HUES64 (cell line): Measurements from ENCODE around the gene ATP10B.

Experiments
- H3K27ac ChIP-seq: 2 replicates; pipeline ENCODE4 v1.7.0; 2013; ENCODE audit warnings: low read depth, low read length, inconsistent platforms
- H3K27me3 ChIP-seq: 2 replicates; pipeline ENCODE4 v1.6.1; 2013; ENCODE audit warnings: mild to moderate bottlenecking, low read length; ENCODE audit not compliant: insufficient read depth
- H3K36me3 ChIP-seq: 2 replicates; pipeline ENCODE4 v1.6.1; 2013; ENCODE audit warnings: mild to moderate bottlenecking, low read length; ENCODE audit not compliant: insufficient read depth
- H3K4me1 ChIP-seq: 2 replicates; pipeline ENCODE4 v1.6.1; 2013; ENCODE audit warnings: mild to moderate bottlenecking, low read length, moderate library complexity; ENCODE audit not compliant: insufficient read depth
- H3K4me3 ChIP-seq: 2 replicates; pipeline ENCODE4 v1.5.1; 2013; ENCODE audit warnings: mild to moderate bottlenecking, low read length, moderate library complexity
- H3K9ac ChIP-seq: 2 replicates; pipeline ENCODE4 v1.6.1; 2013; ENCODE audit warnings: mild to moderate bottlenecking, low read depth, low read length
- H3K9me3 ChIP-seq: 2 replicates; pipeline ENCODE4 v1.6.1; 2013; ENCODE audit warnings: low read depth, low read length; ENCODE audit not compliant: insufficient read depth
- WGBS: fragments of 150-250, 120-280 bp; methylation state at CpG from one replicate; pipeline ENCODE4 v1.1.7; 2013; ENCODE audit warnings: missing lambda C conversion rate; 5-methylcytosine and 5-hydroxymethylcytosine counted together

Gene ATP10B

GRCh38 chr5:160702934-160703333, 149.1 kb downstream of the ATP10B start:
- no peak overlapping the region for H3K27ac ChIP-seq
- no peaks in the 10 kb centered on the region for H3K4me1 ChIP-seq
- H3K4me3 ChIP-seq: no peak overlapping the region
- WGBS: 100% methylated on average over 3 of the region's 3 CpGs
- H3K9me3 ChIP-seq: 0 out of 2 replicates have a peak, but pooled peaks cover 6% of the 10 kb centered on the region
- no peaks in the 10 kb centered on the region for H3K36me3 ChIP-seq
- no peaks in the 10 kb centered on the region for H3K27me3 ChIP-seq
- no peak overlapping the region for H3K9ac ChIP-seq

GRCh38 chr5:160702311-160702803, 149.7 kb downstream of the ATP10B start:
- WGBS: 100% methylated on average over 1 of the region's 2 CpGs
- Histone ChIP-seq H3K4me3 (no peak overlapping the region), H3K9me3 (0 out of 2 replicates have a peak, but pooled peaks cover 6% of the 10 kb centered on the region), H3K9ac (no peak overlapping the region), H3K27me3 (no peaks in the 10 kb centered on the region), H3K27ac (no peak overlapping the region), H3K36me3 (no peaks in the 10 kb centered on the region), H3K4me1 (no peaks in the 10 kb centered on the region)

GRCh38 chr5:160701403-160701802, 150.6 kb downstream of the ATP10B start:
- H3K4me1 ChIP-seq: no peaks in the 10 kb centered on the region
- H3K9ac ChIP-seq: no peak overlapping the region
- no peaks in the 10 kb centered on the region for H3K27me3 ChIP-seq
- no peak overlapping the region for H3K27ac ChIP-seq
- 0 out of 2 replicates have a peak, but pooled peaks cover 6% of the 10 kb centered on the region for H3K9me3 ChIP-seq
- no peaks in the 10 kb centered on the region for H3K36me3 ChIP-seq
- H3K4me3 ChIP-seq: no peak overlapping the region

- Histone ChIP-seq H3K9me3 (0 out of 2 replicates have a peak, but pooled peaks cover 6% of the 10 kb centered on the region), H3K36me3 (no peaks in the 10 kb centered on the region), H3K27ac (no peak overlapping the region), H3K27me3 (no peaks in the 10 kb centered on the region), H3K4me1 (no peaks in the 10 kb centered on the region), H3K4me3 (no peak overlapping the region), H3K9ac (no peak overlapping the region)
- 73% methylated on average over 1 of the region's 1 CpG for WGBS
These were observed 152.7 kb downstream of the ATP10B start for GRCh38 chr5:160699301-160699700.

- Histone ChIP-seq H3K9me3 (no peaks in the 10 kb centered on the region), H3K9ac (no peak overlapping the region), H3K4me1 (no peaks in the 10 kb centered on the region), H3K27ac (no peak overlapping the region), H3K4me3 (no peak overlapping the region), H3K36me3 (no peaks in the 10 kb centered on the region), H3K27me3 (no peaks in the 10 kb centered on the region)
- 96% methylated on average over 3 of the region's 3 CpGs for WGBS
These were observed 154.7 kb downstream of the ATP10B start for GRCh38 chr5:160697281-160697680.

GRCh38 chr5:160694896-160695295, 157.1 kb downstream of the ATP10B start:
- no peak overlapping the region for H3K9ac ChIP-seq
- H3K27me3 ChIP-seq: no peaks in the 10 kb centered on the region
- WGBS: 95% methylated on average over 2 of the region's 2 CpGs
- no peak overlapping the region for H3K27ac ChIP-seq
- H3K4me3 ChIP-seq: no peak overlapping the region
- H3K36me3 ChIP-seq: no peaks in the 10 kb centered on the region
- H3K9me3 ChIP-seq: no peaks in the 10 kb centered on the region
- H3K4me1 ChIP-seq: no peaks in the 10 kb centered on the region

- H3K27ac ChIP-seq: no peak overlapping the region
- no peak overlapping the region for H3K9ac ChIP-seq
- H3K4me1 ChIP-seq: no peaks in the 10 kb centered on the region
- no peaks in the 10 kb centered on the region for H3K36me3 ChIP-seq
- 77% methylated on average over 7 of the region's 7 CpGs for WGBS
- no peaks in the 10 kb centered on the region for H3K9me3 ChIP-seq
- no peak overlapping the region for H3K4me3 ChIP-seq
- H3K27me3 ChIP-seq: no peaks in the 10 kb centered on the region
These were observed 158.1 kb downstream of the ATP10B start for GRCh38 chr5:160693831-160694465.

- H3K9ac ChIP-seq: no peak overlapping the region
- no peak overlapping the region for H3K4me3 ChIP-seq
- no peak overlapping the region for H3K27ac ChIP-seq
- H3K4me1 ChIP-seq: no peaks in the 10 kb centered on the region
- H3K9me3 ChIP-seq: no peaks in the 10 kb centered on the region
- WGBS: 93% methylated on average over 2 of the region's 2 CpGs
- no peaks in the 10 kb centered on the region for H3K27me3 ChIP-seq
- H3K36me3 ChIP-seq: no peaks in the 10 kb centered on the region
These were observed 159.7 kb downstream of the ATP10B start for GRCh38 chr5:160692271-160692670.

GRCh38 chr5:160685695-160686094, 166.3 kb downstream of the ATP10B start:
- H3K4me3 ChIP-seq: no peak overlapping the region
- peaks cover 3% of the 10 kb centered on the region; the same call in 1 of the 2 replicates for H3K4me1 ChIP-seq
- H3K36me3 ChIP-seq: no peaks in the 10 kb centered on the region
- no peak overlapping the region for H3K9ac ChIP-seq
- no peaks in the 10 kb centered on the region for H3K27me3 ChIP-seq
- no peak overlapping the region for H3K27ac ChIP-seq
- WGBS: 58% methylated on average over 6 of the region's 6 CpGs
- no peaks in the 10 kb centered on the region for H3K9me3 ChIP-seq

- no peaks in the 10 kb centered on the region for H3K27me3 ChIP-seq
- H3K9ac ChIP-seq: no peak overlapping the region
- no peak overlapping the region for H3K4me3 ChIP-seq
- no peaks in the 10 kb centered on the region for H3K9me3 ChIP-seq
- H3K27ac ChIP-seq: no peak overlapping the region
- peaks cover 3% of the 10 kb centered on the region; the same call in 1 of the 2 replicates for H3K4me1 ChIP-seq
- 66% methylated on average over 1 of the region's 1 CpG for WGBS
- H3K36me3 ChIP-seq: no peaks in the 10 kb centered on the region
These were observed 166.8 kb downstream of the ATP10B start for GRCh38 chr5:160685219-160685618.

- no peaks in the 10 kb centered on the region for H3K36me3 ChIP-seq
- H3K4me3 ChIP-seq: no peak overlapping the region
- no peak overlapping the region for H3K9ac ChIP-seq
- no peaks in the 10 kb centered on the region for H3K4me1 ChIP-seq
- WGBS: 93% methylated on average over 6 of the region's 6 CpGs
- H3K27ac ChIP-seq: no peak overlapping the region
- no peaks in the 10 kb centered on the region for H3K9me3 ChIP-seq
- no peaks in the 10 kb centered on the region for H3K27me3 ChIP-seq
These were observed 172.3 kb downstream of the ATP10B start for GRCh38 chr5:160679567-160680309.
